Measurements from ENCODE around the gene PITPNM3. TPM values are rescaled to one million over a fixed set of nuclear protein-coding genes. Genes with fewer than 3 reads are reported as not detected.

The PITPNM3 gene
- total RNA-seq, 2 donors from 2014 or later: 1.3 to 3.4 TPM

DNA sequence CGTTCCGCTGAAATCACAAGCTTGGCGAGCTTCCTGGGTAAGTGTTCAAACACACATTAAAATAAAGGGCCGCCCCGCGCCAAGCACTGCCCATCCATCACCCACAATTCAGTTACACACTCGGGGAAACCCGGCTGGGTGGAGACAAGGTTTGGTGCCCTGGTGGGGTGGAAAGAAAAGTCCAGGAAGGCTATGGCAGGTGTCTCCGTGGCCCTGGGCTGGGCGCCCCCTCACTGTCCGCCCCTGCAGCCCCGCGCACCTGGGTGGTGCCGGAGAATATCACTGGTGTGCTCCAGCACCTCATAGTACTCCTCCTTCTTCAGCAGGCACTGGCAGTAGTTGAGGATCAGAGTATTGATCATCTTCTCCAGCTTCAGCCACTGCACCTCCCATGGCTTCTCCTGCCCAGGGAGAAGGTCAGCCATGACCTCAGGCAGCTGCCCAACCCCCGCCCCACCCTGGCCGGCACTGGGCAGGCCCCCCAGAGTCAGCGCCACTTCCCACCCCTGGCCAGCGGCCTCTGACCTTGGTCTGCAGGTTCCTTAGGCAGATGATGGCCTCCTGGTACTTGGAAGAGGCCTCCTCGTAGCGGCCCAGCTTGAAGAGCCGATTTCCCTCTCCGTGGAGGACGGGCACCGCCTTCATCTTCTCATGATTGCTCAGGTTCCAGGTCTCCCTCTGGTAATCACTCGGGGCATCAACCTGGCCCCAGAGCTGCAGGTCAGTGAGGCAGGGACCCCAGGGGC, 129.8 kb downstream of the PITPNM3 start:
- Histone ChIP-seq H3K27me3 (no peaks in the 10 kb centered on the region), H3K4me1 (no peaks in the 10 kb centered on the region), H3K27ac (no peak overlapping the region), H3K36me3 (replicated peaks in 1 of 2; ENCODE audit: insufficient read depth in 1 of 2, low read depth in 2 of 2) (no peaks in the 10 kb centered on the region), H3K9me3 (no peaks in the 10 kb centered on the region), H3K4me3 (no peak overlapping the region)
- 48 to 63% methylated on average over 17 to 23 of the region's 25 CpGs for WGBS, 2 donors
- TF ChIP-seq POLR2A (IDR thresholded peaks at IDR 0.05): no peak
- TF ChIP-seq, protein P1, sequence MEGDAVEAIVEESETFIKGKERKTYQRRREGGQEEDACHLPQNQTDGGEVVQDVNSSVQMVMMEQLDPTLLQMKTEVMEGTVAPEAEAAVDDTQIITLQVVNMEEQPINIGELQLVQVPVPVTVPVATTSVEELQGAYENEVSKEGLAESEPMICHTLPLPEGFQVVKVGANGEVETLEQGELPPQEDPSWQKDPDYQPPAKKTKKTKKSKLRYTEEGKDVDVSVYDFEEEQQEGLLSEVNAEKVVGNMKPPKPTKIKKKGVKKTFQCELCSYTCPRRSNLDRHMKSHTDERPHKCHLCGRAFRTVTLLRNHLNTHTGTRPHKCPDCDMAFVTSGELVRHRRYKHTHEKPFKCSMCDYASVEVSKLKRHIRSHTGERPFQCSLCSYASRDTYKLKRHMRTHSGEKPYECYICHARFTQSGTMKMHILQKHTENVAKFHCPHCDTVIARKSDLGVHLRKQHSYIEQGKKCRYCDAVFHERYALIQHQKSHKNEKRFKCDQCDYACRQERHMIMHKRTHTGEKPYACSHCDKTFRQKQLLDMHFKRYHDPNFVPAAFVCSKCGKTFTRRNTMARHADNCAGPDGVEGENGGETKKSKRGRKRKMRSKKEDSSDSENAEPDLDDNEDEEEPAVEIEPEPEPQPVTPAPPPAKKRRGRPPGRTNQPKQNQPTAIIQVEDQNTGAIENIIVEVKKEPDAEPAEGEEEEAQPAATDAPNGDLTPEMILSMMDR (IDR thresholded peaks at IDR 0.05): no peak
- ATAC-seq: no peak
- intact Hi-C loops (cut with DNase I): no loop called here
- no peak for DNase-seq

DNA sequence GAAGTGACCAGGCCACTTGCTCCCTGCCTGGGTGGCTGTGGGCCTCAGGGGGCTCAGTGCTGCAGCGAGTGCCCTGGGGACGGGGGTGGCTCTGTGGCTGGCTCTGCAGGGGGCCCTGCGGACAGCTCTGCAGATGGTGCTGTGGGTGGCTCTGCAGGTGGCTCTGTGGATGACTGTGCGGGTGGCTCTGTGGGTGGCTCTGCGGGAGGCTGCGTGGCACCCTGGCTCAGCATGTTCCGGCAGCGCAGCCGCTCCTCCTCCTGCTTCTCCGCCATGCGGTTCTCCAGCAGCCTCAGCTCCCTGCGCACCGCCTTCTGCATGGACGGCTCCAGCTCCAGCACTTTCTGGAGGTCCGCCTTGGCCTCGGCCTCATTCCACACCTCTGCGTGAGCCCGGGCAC, 130.9 kb downstream of the PITPNM3 start:
- WGBS, 2 donors: 82 to 83% methylated on average over 11 to 18 of the region's 18 CpGs
- intact Hi-C loops (cut with DNase I): no loop called here
- no peaks in the 10 kb centered on the region for H3K9me3 ChIP-seq
- ATAC-seq: no peak
- H3K27me3 ChIP-seq: no peaks in the 10 kb centered on the region
- H3K36me3 ChIP-seq (replicated peaks in 1 of 2; ENCODE audit: insufficient read depth in 1 of 2, low read depth in 2 of 2): no peaks in the 10 kb centered on the region
- H3K27ac ChIP-seq: no peak overlapping the region
- DNase-seq: no peak
- no peaks in the 10 kb centered on the region for H3K4me1 ChIP-seq
- no peak for TF ChIP-seq POLR2A (IDR thresholded peaks at IDR 0.05)
- TF ChIP-seq, protein P1 (IDR thresholded peaks at IDR 0.05): no peak
- no peak overlapping the region for H3K4me3 ChIP-seq

DNA sequence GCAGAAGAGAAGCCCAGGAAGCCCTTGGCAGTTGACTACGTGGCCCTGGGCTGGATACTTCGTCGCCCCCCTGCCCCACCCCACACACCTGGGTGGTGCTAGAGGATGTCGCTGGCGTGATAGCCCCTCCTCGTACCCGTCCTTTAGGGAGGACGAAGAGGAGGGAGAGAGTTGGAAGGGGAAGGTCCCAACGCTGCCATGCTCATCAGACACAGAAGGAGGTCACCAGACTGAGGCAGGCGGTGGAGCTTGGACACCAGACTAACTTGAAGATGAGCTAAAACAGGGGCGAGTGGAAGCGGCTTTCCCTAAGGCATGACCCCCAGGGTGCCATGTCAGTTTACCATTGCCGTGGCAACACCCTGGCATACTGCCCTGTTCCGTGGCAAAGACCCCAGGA, 132.4 kb downstream of the PITPNM3 start:
- H3K4me1 ChIP-seq: no peaks in the 10 kb centered on the region
- no peaks in the 10 kb centered on the region for H3K9me3 ChIP-seq
- intact Hi-C loops (cut with DNase I): no loop called here
- DNase-seq: no peak
- 40 to 50% methylated on average over 14 of the region's 14 CpGs for WGBS, 2 donors
- no peak overlapping the region for H3K27ac ChIP-seq
- no peak overlapping the region for H3K4me3 ChIP-seq
- H3K36me3 ChIP-seq (replicated peaks in 1 of 2; ENCODE audit: insufficient read depth in 1 of 2, low read depth in 2 of 2): no peaks in the 10 kb centered on the region
- TF ChIP-seq, protein P1 (IDR thresholded peaks at IDR 0.05): no peak
- no peak for TF ChIP-seq POLR2A (IDR thresholded peaks at IDR 0.05)
- no peaks in the 10 kb centered on the region for H3K27me3 ChIP-seq
- no peak for ATAC-seq

DNA sequence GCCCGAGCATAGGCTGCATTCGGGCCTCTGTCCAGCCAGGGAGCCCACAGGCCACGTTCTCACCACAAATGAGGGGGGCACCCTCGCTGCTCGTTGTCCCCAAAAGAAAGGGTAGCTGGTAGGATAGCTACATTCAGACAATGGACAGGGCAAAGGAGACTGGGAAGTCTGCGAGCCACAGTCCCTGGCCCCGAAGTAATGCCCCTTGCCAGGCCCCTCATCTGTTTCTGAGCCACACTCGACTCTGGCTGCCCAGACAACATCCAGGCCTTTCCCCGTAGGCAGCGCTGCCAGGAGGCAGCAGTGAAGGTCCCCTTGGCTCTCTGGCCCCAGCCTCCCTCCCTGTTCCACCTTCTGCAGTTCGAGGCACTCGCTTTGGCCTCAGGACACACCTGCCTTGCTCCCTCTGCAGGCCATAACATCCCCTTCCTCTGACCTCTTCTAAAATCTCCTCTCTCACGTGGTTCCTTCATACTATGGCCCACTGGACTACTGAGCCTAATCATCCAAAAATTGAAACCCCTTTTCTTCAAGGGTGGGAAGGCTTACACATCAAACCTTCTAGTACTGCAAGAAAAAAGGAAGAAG, 133.6 kb downstream of the PITPNM3 start:
- no peaks in the 10 kb centered on the region for H3K27me3 ChIP-seq
- TF ChIP-seq POLR2A (IDR thresholded peaks at IDR 0.05): no peak
- TF ChIP-seq, protein P1 (IDR thresholded peaks at IDR 0.05): no peak
- no peak overlapping the region for H3K4me3 ChIP-seq
- WGBS, 2 donors: 36 to 49% methylated on average over 7 to 12 of the region's 13 CpGs
- H3K27ac ChIP-seq: no peak overlapping the region
- no peaks in the 10 kb centered on the region for H3K36me3 ChIP-seq (replicated peaks in 1 of 2; ENCODE audit: insufficient read depth in 1 of 2, low read depth in 2 of 2)
- no peaks in the 10 kb centered on the region for H3K4me1 ChIP-seq
- DNase-seq (no peak), ATAC-seq (no peak)
- no peaks in the 10 kb centered on the region for H3K9me3 ChIP-seq
- intact Hi-C loops (cut with DNase I): no loop called here
